K562 (cell line): Measurements from ENCODE around the gene BRME1. TPM values are rescaled to one million over a fixed set of nuclear protein-coding genes. Genes with fewer than 3 reads are reported as not detected.

Experiments used
- CREM ChIP-seq: IDR thresholded peaks from 2 replicates; pipeline ENCODE4 v1.6.1; 2014; ENCODE audit warnings: antibody characterized with exemption, low read depth
- E2F3 ChIP-seq: fragments of 250-450 bp; sonication (Bioruptor Pico); IDR thresholded peaks from 2 replicates; pipeline ENCODE4 v1.4.0; 2020; ENCODE audit warnings: mild to moderate bottlenecking
- FOXK1 ChIP-seq: sonication (generic); formaldehyde crosslinking; IDR thresholded peaks from 2 replicates; pipeline ENCODE4 v1.8.0; 2022; ENCODE audit warnings: missing genetic modification reagents, mild to moderate bottlenecking, borderline replicate concordance
- MXI1 ChIP-seq: IDR thresholded peaks from 2 replicates; pipeline ENCODE4 v1.6.1; 2011; ENCODE audit warnings: low read depth, mild to moderate bottlenecking, improper control_type of control experiment, low read length
- PHF8 ChIP-seq: fragments of 200-600 bp; sonication (generic); IDR thresholded peaks from 2 replicates; pipeline ENCODE4 v1.6.1; 2012; ENCODE audit warnings: mixed run types, mild to moderate bottlenecking, inconsistent platforms, low read length, moderate library complexity, borderline replicate concordance
- REST ChIP-seq, 2 experiments: fragments of 450-650 bp; formaldehyde crosslinking in 1 of 2; IDR thresholded peaks; 2 replicates each; pipeline versions ENCODE4 v1.4.0 to v1.6.1; 2014 to 2020; ENCODE audit warnings: mild to moderate bottlenecking in 2 of 2, borderline replicate concordance in 1 of 2, low read depth in 1 of 2
- SIN3A ChIP-seq, 2 experiments: fragments of 150-350 bp in 1 of 2; IDR thresholded peaks; 2 replicates each; pipeline ENCODE4 v1.6.1; 2011 to 2016; ENCODE audit warnings: borderline replicate concordance in 2 of 2, low read depth in 2 of 2, low read length in 2 of 2, mild to moderate bottlenecking in 2 of 2, moderate library complexity in 2 of 2; ENCODE audit not compliant: control insufficient read depth in 1 of 2
- TEAD1 ChIP-seq, 2 experiments: fragments of 450-650 bp in 1 of 2; sonication (generic) in 1 of 2; formaldehyde crosslinking; IDR thresholded peaks; 2 replicates each; pipeline versions ENCODE4 v1.4.0 to v1.8.0; 2020 to 2022; ENCODE audit warnings: mild to moderate bottlenecking in 2 of 2, missing genetic modification reagents in 1 of 2
- ZNF644 ChIP-seq: fragments of 200-800 bp; sonication (Bioruptor generic); IDR thresholded peaks from 2 replicates; pipeline ENCODE4 v1.6.1; 2016; ENCODE audit warnings: low read depth, missing genetic modification characterization, missing compliant biosample characterization
- polyA plus RNA-seq, 8 experiments: library from polyadenylated mRNA; depleted of rRNA in 4 of 8; stranded (reverse) in 5 of 8; unstranded in 3 of 8; fragments of >200 nt; fragmentation: Nextera tagmentation in 2 of 8; fragmentation: Illumina TruSeq in 1 of 8; extraction: Ambion mirVana in 2 of 8; extraction: Trizol in 1 of 8; gene quantifications; 2 replicates each; pipeline versions ENCODE4 v1.2.1 to v1.2.3, GENCODE V29; 2011 to 2014; ENCODE audit warnings: inconsistent platforms in 1 of 8, missing spikeins in 1 of 8
- total RNA-seq, 7 experiments: library from RNA; depleted of rRNA in 6 of 7; stranded (reverse); fragments of >200 nt in 6 of 7; fragmentation: Illumina TruSeq in 2 of 7; extraction: Trizol in 2 of 7; gene quantifications; 2 replicates each; pipeline versions ENCODE4 v1.2.1 to v1.2.3, GENCODE V29; 2011 to 2021; ENCODE audit warnings: low replicate concordance in 1 of 7

The BRME1 gene
- total and polyA plus RNA-seq, 9 of the 15 experiments (the other 6 are each of a cell fraction or from before 2014, with no cell fraction given): 0.75 to 6.1 (median 3.6) TPM

GRCh38 chr19:13905634-13906520 lies at the start of gene BRME1, which contains the start of gene CC2D1A (continued):
- no peak for TF ChIP-seq MXI1
- TF ChIP-seq REST (IDR thresholded peaks at IDR 0.05; ENCODE audit: borderline replicate concordance): no peak
- TF ChIP-seq REST (CRISPR knock-in tag; IDR thresholded peaks at IDR 0.05; ENCODE audit: low read depth): peak; percentile 46; the same call in 1 of the 2 replicates
- TF ChIP-seq E2F3: peak; percentile 99
- peak; percentile 82; the same call in 1 of the 2 replicates for TF ChIP-seq PHF8
- peak in 1 of 2 experiments; percentile 69; a peak in 1 of 4 replicates for TF ChIP-seq TEAD1 (CRISPR knock-in tag; IDR thresholded peaks at IDR 0.05)
- TF ChIP-seq FOXK1: 0 out of 2 replicates have a peak, but pooled peaks have one; percentile 12
- peak; percentile 91 for TF ChIP-seq CREM
- TF ChIP-seq ZNF644: no peak
- TF ChIP-seq SIN3A (IDR thresholded peaks at IDR 0.05; ENCODE audit: borderline replicate concordance in 2 of 2, control insufficient read depth in 1 of 2, low read depth in 2 of 2, low read length in 2 of 2): peak; percentile 31 to 36; a peak in 1 of 4 replicates
